NT2/D1 (cell line): ENCODE measurements around the gene ZNF428.
"Not testable (repeated sequence)": the region's sequence is repeated elsewhere in the genome, so short reads cannot be mapped to it uniquely, and the experiment has no call there.

Experiments
- DNase-seq: peaks from one replicate; pipeline ENCODE4 v3.0.0-alpha.2; 2011; ENCODE audit warnings: low read depth, low spot score
- H3K27me3 ChIP-seq: 2 replicates; pipeline ENCODE4 v1.6.0; 2011; ENCODE audit warnings: mild to moderate bottlenecking; ENCODE audit not compliant: insufficient read length, insufficient read depth
- H3K36me3 ChIP-seq: 2 replicates; pipeline ENCODE4 v1.6.1; 2011; ENCODE audit warnings: mild to moderate bottlenecking, low read length, mixed read lengths; ENCODE audit not compliant: insufficient read depth, insufficient read length
- H3K4me1 ChIP-seq: 2 replicates; pipeline ENCODE4 v1.5.1; 2011; ENCODE audit not compliant: insufficient read depth, insufficient read length
- H3K4me3 ChIP-seq: 2 replicates; pipeline ENCODE4 v1.5.1; 2011; ENCODE audit warnings: low read depth; ENCODE audit not compliant: insufficient read length
- H3K9ac ChIP-seq: 2 replicates; pipeline ENCODE4 v1.6.0; 2011; ENCODE audit warnings: low read depth; ENCODE audit not compliant: insufficient read length
- H3K9me3 ChIP-seq: 2 replicates; pipeline ENCODE4 v1.5.1; 2011; ENCODE audit warnings: mild to moderate bottlenecking, low read length; ENCODE audit not compliant: insufficient read depth
- SUZ12 ChIP-seq: IDR thresholded peaks from 2 replicates; pipeline ENCODE4 v1.6.1; 2011; ENCODE audit not compliant: insufficient read length, insufficient read depth; ENCODE audit errors: extremely low read depth
- YY1 ChIP-seq: IDR thresholded peaks from 2 replicates; pipeline ENCODE4 v1.6.1; 2011; ENCODE audit not compliant: insufficient read length, insufficient read depth
- ZNF274 ChIP-seq: IDR thresholded peaks from 2 replicates; pipeline ENCODE4 v1.6.1; 2011; ENCODE audit warnings: mild to moderate bottlenecking, low read depth, low read length

The ZNF428 gene

GRCh38 chr19:43639519-43640423 is 20.3 kb upstream of the ZNF428 start, which contains the start of gene CADM4:
Gene CADM4, minus strand, starts transcription at chr19:43639850. Its CDS starts 60 bp downstream, at chr19:43639790.
- Histone ChIP-seq H3K27me3 (peaks cover 52% of the 10 kb centered on the region), H3K9ac (peak within 1 kb of the TSS; percentile 64), H3K4me3 (peak within 1 kb of the TSS; percentile 46), H3K9me3 (no peaks in the 10 kb centered on the region), H3K4me1 (peaks cover 6% of the 10 kb centered on the region), H3K36me3 (no peaks in the 10 kb centered on the region)
- TF ChIP-seq SUZ12 (no peak), YY1 (no peak), ZNF274 (no peak)
- no peak for DNase-seq

GRCh38 chr19:43638995-43639518 is 19.6 kb upstream of the ZNF428 start:
- DNase-seq, result no peak
- H3K4me1 ChIP-seq, result peaks cover 6% of the 10 kb centered on the region
- H3K9ac ChIP-seq, result peak overlapping the region; percentile 64
- H3K36me3 ChIP-seq, result no peaks in the 10 kb centered on the region
- no peaks in the 10 kb centered on the region for H3K9me3 ChIP-seq
- TF ChIP-seq YY1, result no peak
- TF ChIP-seq ZNF274, result no peak
- no peak for TF ChIP-seq SUZ12
- H3K27me3 ChIP-seq, result peaks cover 52% of the 10 kb centered on the region
- H3K4me3 ChIP-seq, result peak overlapping the region; percentile 45

DNA sequence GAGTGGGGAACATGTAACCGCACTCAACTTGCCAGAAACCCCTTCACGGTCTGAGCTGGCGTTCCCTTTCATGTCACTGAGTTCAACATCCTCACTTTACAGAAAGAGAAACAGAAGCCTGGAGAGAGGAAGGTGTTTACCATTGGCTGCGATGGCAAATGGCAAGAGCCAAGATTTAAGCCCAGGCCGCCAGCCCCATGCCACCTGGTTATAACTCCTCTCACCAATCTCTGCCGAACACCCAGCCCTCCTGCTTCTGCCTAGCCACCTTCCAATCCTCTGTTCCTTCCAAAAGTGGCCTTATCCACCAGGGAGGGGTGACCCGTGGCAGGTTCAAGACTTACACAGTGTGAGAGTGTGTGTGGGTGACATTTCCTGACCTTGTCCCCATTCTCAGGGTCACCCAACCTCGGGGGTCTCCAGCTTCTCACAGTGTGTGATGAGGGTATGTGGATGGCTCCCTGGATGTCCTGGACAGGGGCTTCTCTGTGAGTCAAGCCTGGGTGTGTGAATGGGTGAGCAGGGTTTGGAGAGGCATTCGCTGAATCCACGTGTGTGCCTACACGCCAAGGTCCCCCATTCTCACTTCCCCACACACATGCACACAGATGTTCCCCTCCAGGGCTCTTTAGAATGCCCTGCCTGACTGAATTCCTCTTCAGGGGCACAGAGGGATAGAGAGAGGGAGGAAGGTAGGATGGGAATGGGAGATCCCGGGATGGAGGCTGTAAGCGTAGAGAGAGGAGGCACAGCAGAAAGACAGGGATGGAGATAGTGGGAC is 19.0 kb upstream of the ZNF428 start:
- DNase-seq, result no peak
- H3K9me3 ChIP-seq, result no peaks in the 10 kb centered on the region
- peaks cover 6% of the 10 kb centered on the region for H3K4me1 ChIP-seq
- H3K9ac ChIP-seq, result peak overlapping the region; percentile 64
- H3K36me3 ChIP-seq, result no peaks in the 10 kb centered on the region
- H3K27me3 ChIP-seq, result peaks cover 52% of the 10 kb centered on the region
- no peak overlapping the region for H3K4me3 ChIP-seq
- TF ChIP-seq YY1, result no peak
- TF ChIP-seq SUZ12, result no peak
- TF ChIP-seq ZNF274, result no peak

GRCh38 chr19:43636121-43636683 is 16.8 kb upstream of the ZNF428 start:
- H3K9ac ChIP-seq, result peak overlapping the region; percentile 50
- no peak overlapping the region for H3K4me3 ChIP-seq
- no peaks in the 10 kb centered on the region for H3K36me3 ChIP-seq

DNA sequence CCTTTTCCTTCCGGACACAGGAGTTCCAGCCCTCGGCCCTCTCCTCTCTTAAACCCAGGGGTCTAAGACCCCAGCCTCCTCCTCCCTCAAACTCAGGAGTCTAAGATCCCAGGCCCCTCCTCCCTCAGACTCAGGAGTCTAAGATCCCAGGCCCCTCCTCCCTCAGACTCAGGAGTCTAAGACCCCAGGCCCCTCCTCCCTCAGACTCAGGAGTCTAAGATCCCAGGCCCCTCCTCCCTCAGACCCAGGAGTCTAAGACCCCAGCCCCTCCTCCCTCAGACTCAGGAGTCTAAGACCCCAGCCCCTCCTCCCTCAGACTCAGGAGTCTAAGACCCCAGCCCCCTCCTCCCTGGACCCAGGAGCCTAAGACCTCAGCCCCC is 16.1 kb upstream of the ZNF428 start:
- H3K27me3 ChIP-seq, result peaks cover 45% of the 10 kb centered on the region
- peak overlapping the region; percentile 72 for H3K9ac ChIP-seq
- not testable (repeated sequence) for H3K4me1 ChIP-seq, DNase-seq, H3K36me3 ChIP-seq, H3K9me3 ChIP-seq
- H3K4me3 ChIP-seq, result peak overlapping the region; percentile 42

More at GRCh38 chr19:43636121-43636683, 16.8 kb upstream of the ZNF428 start:
- Histone ChIP-seq H3K4me1 (peaks cover 6% of the 10 kb centered on the region), H3K9me3 (no peaks in the 10 kb centered on the region), H3K27me3 (peaks cover 50% of the 10 kb centered on the region)
- TF ChIP-seq YY1 (no peak), ZNF274 (no peak), SUZ12 (no peak)
- no peak for DNase-seq

- Histone ChIP-seq H3K27me3 (peaks cover 39% of the 10 kb centered on the region), H3K9ac (peak overlapping the region; percentile 72), H3K4me3 (peak overlapping the region; percentile 42), H3K4me1 (peaks cover 2% of the 10 kb centered on the region), H3K9me3 (no peaks in the 10 kb centered on the region), H3K36me3 (peaks cover 3% of the 10 kb centered on the region)
- TF ChIP-seq YY1, result no peak
- no peak for TF ChIP-seq SUZ12
- TF ChIP-seq ZNF274, result no peak
- DNase-seq, result no peak
These were observed 15.6 kb upstream of the ZNF428 start for GRCh38 chr19:43634872-43635560.
